HepG2 (cell line): ENCODE data around the gene GRIK4. TPM values are rescaled to one million over a fixed set of nuclear protein-coding genes. Genes with fewer than 3 reads are reported as not detected.

Source experiments
- BRD4 ChIP-seq: sonication (generic); formaldehyde crosslinking; IDR thresholded peaks from 2 replicates; pipeline ENCODE4 v1.4.0; 2020; ENCODE audit warnings: missing genetic modification reagents
- CEBPG ChIP-seq: IDR thresholded peaks from 2 replicates; pipeline ENCODE4 v1.6.1; 2016
- FOXM1 ChIP-seq: sonication (generic); formaldehyde crosslinking; IDR thresholded peaks from 2 replicates; pipeline ENCODE4 v1.5.0; 2020; ENCODE audit warnings: missing genetic modification reagents
- GTF3A ChIP-seq: sonication (generic); formaldehyde crosslinking; conservative IDR thresholded peaks from 2 replicates; pipeline ENCODE4 v1.4.0; 2020; ENCODE audit warnings: mild to moderate bottlenecking, missing genetic modification reagents
- MAFG ChIP-seq: sonication (generic); formaldehyde crosslinking; IDR thresholded peaks from 2 replicates; pipeline ENCODE4 v1.5.1; 2020; ENCODE audit warnings: mild to moderate bottlenecking, missing genetic modification reagents
- MIER3 ChIP-seq: IDR thresholded peaks from 2 replicates; pipeline ENCODE4 v1.6.1; 2016; ENCODE audit warnings: missing compliant biosample characterization, borderline replicate concordance
- NCOA2 ChIP-seq: sonication (generic); formaldehyde crosslinking; IDR thresholded peaks from 2 replicates; pipeline ENCODE4 v1.8.0; 2022; ENCODE audit warnings: inconsistent platforms
- SIN3A ChIP-seq: IDR thresholded peaks from 2 replicates; pipeline ENCODE4 v1.6.1; 2011; ENCODE audit warnings: low read depth, mild to moderate bottlenecking, control low read depth, low read length, borderline replicate concordance
- TEAD2 ChIP-seq: sonication (generic); formaldehyde crosslinking; IDR thresholded peaks from 2 replicates; pipeline ENCODE4 v1.9.0; 2021; ENCODE audit warnings: missing genetic modification reagents
- ZFP82 ChIP-seq: sonication (generic); formaldehyde crosslinking; IDR thresholded peaks from 2 replicates; pipeline ENCODE4 v1.5.1; 2020; ENCODE audit warnings: mild to moderate bottlenecking, missing genetic modification reagents, borderline replicate concordance
- ZNF564 ChIP-seq: sonication (generic); formaldehyde crosslinking; IDR thresholded peaks from 2 replicates; pipeline ENCODE4 v1.8.1; 2023; ENCODE audit warnings: mild to moderate bottlenecking, missing genetic modification reagents
- ZNF615 ChIP-seq: sonication (generic); formaldehyde crosslinking; IDR thresholded peaks from 2 replicates; pipeline ENCODE4 v1.5.0; 2020; ENCODE audit warnings: mild to moderate bottlenecking, missing genetic modification reagents, borderline replicate concordance
- ZNF674 ChIP-seq: sonication (generic); formaldehyde crosslinking; IDR thresholded peaks from 2 replicates; pipeline ENCODE4 v1.5.0; 2020; ENCODE audit warnings: low read depth, mild to moderate bottlenecking, missing genetic modification reagents
- polyA plus RNA-seq, 8 experiments: library from polyadenylated mRNA; depleted of rRNA in 3 of 8; stranded (reverse) in 7 of 8; unstranded in 1 of 8; fragments of >200 nt; fragmentation: Illumina TruSeq in 4 of 8; extraction: Trizol in 4 of 8; gene quantifications; 2 replicates each; pipeline versions ENCODE4 v1.2.1 to v1.2.3, GENCODE V29; 2011 to 2016; ENCODE audit warnings: low read depth in 4 of 8, missing spikeins in 1 of 8, mixed read lengths in 1 of 8; ENCODE audit not compliant: insufficient read depth in 1 of 8
- total RNA-seq, 5 experiments: library from RNA; depleted of rRNA; stranded (reverse); fragments of >200 nt; fragmentation: Illumina TruSeq; extraction: Trizol; gene quantifications; 2 replicates each; pipeline ENCODE4 v1.2.3, GENCODE V29; 2016; ENCODE audit warnings: low read depth in 1 of 5
- TF ChIP-seq, protein P1 (sequence below): IDR thresholded peaks from 2 replicates; pipeline ENCODE4 v1.4.0; 2020; ENCODE audit warnings: mild to moderate bottlenecking, missing genetic modification reagents
- TF ChIP-seq, protein P2 (sequence below): sonication (generic); formaldehyde crosslinking; IDR thresholded peaks from 2 replicates; pipeline ENCODE4 v1.8.0; 2022; ENCODE audit warnings: mild to moderate bottlenecking, missing genetic modification reagents, borderline replicate concordance
- TF ChIP-seq, protein P3 (sequence below): IDR thresholded peaks from 2 replicates; pipeline ENCODE4 v1.6.1; 2018; ENCODE audit warnings: missing genetic modification reagents, mild to moderate bottlenecking, missing compliant biosample characterization
- TF ChIP-seq, protein P4 (sequence below): sonication (generic); formaldehyde crosslinking; IDR thresholded peaks from 2 replicates; pipeline ENCODE4 v1.4.0; 2020; ENCODE audit warnings: mild to moderate bottlenecking, missing genetic modification reagents
- TF ChIP-seq, protein P5 (sequence below): sonication (generic); formaldehyde crosslinking; IDR thresholded peaks from 2 replicates; pipeline ENCODE4 v1.4.0; 2020; ENCODE audit warnings: missing genetic modification reagents, mild to moderate bottlenecking, borderline replicate concordance

GRIK4 gene
- total and polyA plus RNA-seq, 2 of the 13 experiments (the other 11 are each of a cell fraction or from before 2014, with no cell fraction given): 0.04 to 0.07 TPM

DNA sequence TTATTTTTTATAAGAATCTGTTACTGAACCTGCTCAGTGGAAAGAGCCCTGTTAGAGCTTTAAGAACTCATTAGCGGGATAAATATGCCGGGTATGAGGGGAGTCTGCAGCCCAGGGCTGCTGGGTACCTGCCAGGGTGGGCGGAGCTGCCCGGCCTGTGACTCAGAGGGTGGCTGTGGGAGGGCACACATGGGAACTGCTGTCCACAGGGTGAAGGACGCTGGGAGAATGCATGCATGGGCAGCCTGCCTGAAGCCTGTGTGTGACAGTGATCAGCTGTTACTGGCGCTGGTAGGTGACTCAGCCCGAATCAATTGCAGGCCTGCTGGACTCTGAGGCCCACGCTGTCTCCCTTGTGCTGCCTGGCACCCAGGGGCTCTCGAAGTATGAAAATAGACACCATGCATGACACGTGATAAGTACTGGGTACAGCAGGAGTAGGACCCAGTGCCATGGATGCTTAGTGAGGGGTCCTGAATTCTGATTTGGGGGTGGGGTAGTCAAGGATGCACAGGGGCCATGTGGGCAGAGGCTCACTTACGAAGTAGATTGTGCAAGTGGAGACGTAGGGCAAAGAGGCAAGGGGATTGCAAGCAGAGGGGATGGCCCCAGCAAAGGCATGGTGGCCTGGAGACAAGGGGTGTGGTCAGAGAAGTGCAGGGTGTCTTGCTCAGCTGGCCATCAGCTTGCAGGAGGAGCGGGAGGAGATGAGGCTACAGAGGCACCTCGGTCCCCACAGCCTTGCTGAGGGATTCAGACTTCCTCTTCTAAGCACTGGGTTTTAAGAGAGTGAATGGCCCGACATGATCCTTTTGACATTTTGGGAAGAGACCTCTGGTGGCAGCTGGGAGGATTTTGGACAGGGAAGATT lies 36.5 kb downstream of the GRIK4 start (continued):
- TF ChIP-seq, protein P1, sequence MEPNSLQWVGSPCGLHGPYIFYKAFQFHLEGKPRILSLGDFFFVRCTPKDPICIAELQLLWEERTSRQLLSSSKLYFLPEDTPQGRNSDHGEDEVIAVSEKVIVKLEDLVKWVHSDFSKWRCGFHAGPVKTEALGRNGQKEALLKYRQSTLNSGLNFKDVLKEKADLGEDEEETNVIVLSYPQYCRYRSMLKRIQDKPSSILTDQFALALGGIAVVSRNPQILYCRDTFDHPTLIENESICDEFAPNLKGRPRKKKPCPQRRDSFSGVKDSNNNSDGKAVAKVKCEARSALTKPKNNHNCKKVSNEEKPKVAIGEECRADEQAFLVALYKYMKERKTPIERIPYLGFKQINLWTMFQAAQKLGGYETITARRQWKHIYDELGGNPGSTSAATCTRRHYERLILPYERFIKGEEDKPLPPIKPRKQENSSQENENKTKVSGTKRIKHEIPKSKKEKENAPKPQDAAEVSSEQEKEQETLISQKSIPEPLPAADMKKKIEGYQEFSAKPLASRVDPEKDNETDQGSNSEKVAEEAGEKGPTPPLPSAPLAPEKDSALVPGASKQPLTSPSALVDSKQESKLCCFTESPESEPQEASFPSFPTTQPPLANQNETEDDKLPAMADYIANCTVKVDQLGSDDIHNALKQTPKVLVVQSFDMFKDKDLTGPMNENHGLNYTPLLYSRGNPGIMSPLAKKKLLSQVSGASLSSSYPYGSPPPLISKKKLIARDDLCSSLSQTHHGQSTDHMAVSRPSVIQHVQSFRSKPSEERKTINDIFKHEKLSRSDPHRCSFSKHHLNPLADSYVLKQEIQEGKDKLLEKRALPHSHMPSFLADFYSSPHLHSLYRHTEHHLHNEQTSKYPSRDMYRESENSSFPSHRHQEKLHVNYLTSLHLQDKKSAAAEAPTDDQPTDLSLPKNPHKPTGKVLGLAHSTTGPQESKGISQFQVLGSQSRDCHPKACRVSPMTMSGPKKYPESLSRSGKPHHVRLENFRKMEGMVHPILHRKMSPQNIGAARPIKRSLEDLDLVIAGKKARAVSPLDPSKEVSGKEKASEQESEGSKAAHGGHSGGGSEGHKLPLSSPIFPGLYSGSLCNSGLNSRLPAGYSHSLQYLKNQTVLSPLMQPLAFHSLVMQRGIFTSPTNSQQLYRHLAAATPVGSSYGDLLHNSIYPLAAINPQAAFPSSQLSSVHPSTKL: peak; percentile 89
- TF ChIP-seq CEBPG (CRISPR knock-in tag) (no peak), MAFG (CRISPR knock-in tag) (peak; percentile 51; the same call in 1 of the 2 replicates), ZNF564 (CRISPR knock-in tag) (no peak), ZNF674 (CRISPR knock-in tag) (no peak), BRD4 (CRISPR knock-in tag) (no peak), TEAD2 (CRISPR knock-in tag) (no peak), ZFP82 (CRISPR knock-in tag) (no peak), FOXM1 (CRISPR knock-in tag) (no peak), NCOA2 (CRISPR knock-in tag) (peak; percentile 69), ZNF615 (CRISPR knock-in tag) (no peak), SIN3A (peak; percentile 93; the same call in 1 of the 2 replicates), MIER3 (CRISPR knock-in tag) (peak; percentile 76; the same call in 1 of the 2 replicates), GTF3A (no peak)
- TF ChIP-seq, protein P2, sequence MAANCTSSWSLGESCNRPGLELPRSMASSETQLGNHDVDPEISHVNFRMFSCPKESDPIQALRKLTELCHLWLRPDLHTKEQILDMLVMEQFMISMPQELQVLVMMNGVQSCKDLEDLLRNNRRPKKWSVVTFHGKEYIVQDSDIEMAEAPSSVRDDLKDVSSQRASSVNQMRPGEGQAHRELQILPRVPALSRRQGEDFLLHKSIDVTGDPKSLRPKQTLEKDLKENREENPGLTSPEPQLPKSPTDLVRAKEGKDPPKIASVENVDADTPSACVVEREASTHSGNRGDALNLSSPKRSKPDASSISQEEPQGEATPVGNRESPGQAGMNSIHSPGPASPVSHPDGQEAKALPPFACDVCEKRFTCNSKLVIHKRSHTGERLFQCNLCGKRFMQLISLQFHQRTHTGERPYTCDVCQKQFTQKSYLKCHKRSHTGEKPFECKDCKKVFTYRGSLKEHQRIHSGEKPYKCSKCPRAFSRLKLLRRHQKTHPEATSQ: no peak
- TF ChIP-seq, protein P3, sequence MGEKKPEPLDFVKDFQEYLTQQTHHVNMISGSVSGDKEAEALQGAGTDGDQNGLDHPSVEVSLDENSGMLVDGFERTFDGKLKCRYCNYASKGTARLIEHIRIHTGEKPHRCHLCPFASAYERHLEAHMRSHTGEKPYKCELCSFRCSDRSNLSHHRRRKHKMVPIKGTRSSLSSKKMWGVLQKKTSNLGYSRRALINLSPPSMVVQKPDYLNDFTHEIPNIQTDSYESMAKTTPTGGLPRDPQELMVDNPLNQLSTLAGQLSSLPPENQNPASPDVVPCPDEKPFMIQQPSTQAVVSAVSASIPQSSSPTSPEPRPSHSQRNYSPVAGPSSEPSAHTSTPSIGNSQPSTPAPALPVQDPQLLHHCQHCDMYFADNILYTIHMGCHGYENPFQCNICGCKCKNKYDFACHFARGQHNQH: 0 out of 2 replicates have a peak, but pooled peaks have one; percentile 46
- TF ChIP-seq, protein P4, sequence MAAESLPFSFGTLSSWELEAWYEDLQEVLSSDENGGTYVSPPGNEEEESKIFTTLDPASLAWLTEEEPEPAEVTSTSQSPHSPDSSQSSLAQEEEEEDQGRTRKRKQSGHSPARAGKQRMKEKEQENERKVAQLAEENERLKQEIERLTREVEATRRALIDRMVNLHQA (CRISPR knock-in tag): no peak
- TF ChIP-seq, protein P5, sequence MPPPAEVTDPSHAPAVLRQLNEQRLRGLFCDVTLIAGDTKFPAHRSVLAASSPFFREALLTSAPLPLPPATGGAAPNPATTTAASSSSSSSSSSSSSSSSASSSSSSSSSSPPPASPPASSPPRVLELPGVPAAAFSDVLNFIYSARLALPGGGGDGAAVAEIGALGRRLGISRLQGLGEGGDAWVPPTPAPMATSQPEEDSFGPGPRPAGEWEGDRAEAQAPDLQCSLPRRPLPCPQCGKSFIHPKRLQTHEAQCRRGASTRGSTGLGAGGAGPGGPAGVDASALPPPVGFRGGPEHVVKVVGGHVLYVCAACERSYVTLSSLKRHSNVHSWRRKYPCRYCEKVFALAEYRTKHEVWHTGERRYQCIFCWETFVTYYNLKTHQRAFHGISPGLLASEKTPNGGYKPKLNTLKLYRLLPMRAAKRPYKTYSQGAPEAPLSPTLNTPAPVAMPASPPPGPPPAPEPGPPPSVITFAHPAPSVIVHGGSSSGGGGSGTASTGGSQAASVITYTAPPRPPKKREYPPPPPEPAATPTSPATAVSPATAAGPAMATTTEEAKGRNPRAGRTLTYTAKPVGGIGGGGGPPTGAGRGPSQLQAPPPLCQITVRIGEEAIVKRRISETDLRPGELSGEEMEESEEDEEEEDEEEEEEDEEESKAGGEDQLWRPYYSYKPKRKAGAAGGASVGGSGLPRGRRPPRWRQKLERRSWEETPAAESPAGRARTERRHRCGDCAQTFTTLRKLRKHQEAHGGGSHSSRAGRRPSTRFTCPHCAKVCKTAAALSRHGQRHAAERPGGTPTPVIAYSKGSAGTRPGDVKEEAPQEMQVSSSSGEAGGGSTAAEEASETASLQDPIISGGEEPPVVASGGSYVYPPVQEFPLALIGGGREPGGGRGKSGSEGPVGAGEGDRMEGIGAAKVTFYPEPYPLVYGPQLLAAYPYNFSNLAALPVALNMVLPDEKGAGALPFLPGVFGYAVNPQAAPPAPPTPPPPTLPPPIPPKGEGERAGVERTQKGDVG: 0 out of 2 replicates have a peak, but pooled peaks have one; percentile 66
